IPS-20b (cell line): ENCODE data around the gene CAMK1D.
"Not testable (repeated sequence)": the region's sequence is repeated elsewhere in the genome, so short reads cannot be mapped to it uniquely, and the experiment has no call there.

Experiments used
- H3K27ac ChIP-seq: one replicate; pipeline ENCODE4 v1.5.1; 2013; ENCODE audit warnings: low read length
- H3K27me3 ChIP-seq: 2 replicates; pipeline ENCODE4 v1.6.1; 2013; ENCODE audit warnings: mild to moderate bottlenecking, low read length, inconsistent platforms; ENCODE audit not compliant: insufficient read depth
- H3K36me3 ChIP-seq: 2 replicates; pipeline ENCODE4 v1.6.1; 2013; ENCODE audit warnings: low read depth, mild to moderate bottlenecking, inconsistent platforms, low read length, moderate library complexity; ENCODE audit not compliant: insufficient read depth
- H3K4me1 ChIP-seq: 2 replicates; pipeline ENCODE4 v1.6.1; 2013; ENCODE audit warnings: mild to moderate bottlenecking, control low read depth, inconsistent platforms, low read length, moderate library complexity; ENCODE audit not compliant: insufficient read depth
- H3K4me3 ChIP-seq: 2 replicates; pipeline ENCODE4 v1.5.1; 2013; ENCODE audit warnings: mild to moderate bottlenecking, low read length, inconsistent platforms
- H3K9ac ChIP-seq: 2 replicates; pipeline ENCODE4 v1.6.1; 2013; ENCODE audit warnings: low read depth, mild to moderate bottlenecking, inconsistent platforms, low read length, moderate library complexity
- H3K9me3 ChIP-seq: 2 replicates; pipeline ENCODE4 v1.6.1; 2013; ENCODE audit warnings: mild to moderate bottlenecking, low read depth, low read length, inconsistent platforms; ENCODE audit not compliant: insufficient read depth

The CAMK1D gene

GRCh38 chr10:12357525-12358151 lies 8.3 kb downstream of the CAMK1D start:
- no peak overlapping the region for H3K9ac ChIP-seq
- H3K4me3 ChIP-seq = no peak overlapping the region
- no peaks in the 10 kb centered on the region for H3K9me3 ChIP-seq
- peaks cover 29% of the 10 kb centered on the region; the same call in 1 of the 2 replicates for H3K4me1 ChIP-seq
- H3K27me3 ChIP-seq = no peaks in the 10 kb centered on the region
- no peak overlapping the region for H3K27ac ChIP-seq
- H3K36me3 ChIP-seq = no peaks in the 10 kb centered on the region

- Histone ChIP-seq H3K36me3 (no peaks in the 10 kb centered on the region), H3K27me3 (no peaks in the 10 kb centered on the region), H3K4me3 (no peak overlapping the region), H3K9me3 (no peaks in the 10 kb centered on the region), H3K27ac (no peak overlapping the region), H3K9ac (peak overlapping the region; percentile 16; the same call in 1 of the 2 replicates), H3K4me1 (peaks cover 26% of the 10 kb centered on the region; the same call in 1 of the 2 replicates)
These were observed 9.7 kb downstream of the CAMK1D start for GRCh38 chr10:12358863-12359564.

- Histone ChIP-seq H3K27me3 (no peaks in the 10 kb centered on the region), H3K9ac (no peak overlapping the region), H3K9me3 (no peaks in the 10 kb centered on the region), H3K4me3 (peak overlapping the region; percentile 2; the same call in 1 of the 2 replicates), H3K27ac (no peak overlapping the region), H3K36me3 (no peaks in the 10 kb centered on the region), H3K4me1 (peaks cover 26% of the 10 kb centered on the region; the same call in 1 of the 2 replicates)
These were observed 11.1 kb downstream of the CAMK1D start for GRCh38 chr10:12360461-12360860.

- not testable (repeated sequence) for H3K36me3 ChIP-seq, H3K9me3 ChIP-seq, H3K27me3 ChIP-seq, H3K27ac ChIP-seq, H3K9ac ChIP-seq, H3K4me3 ChIP-seq
- H3K4me1 ChIP-seq = peaks cover 26% of the 10 kb centered on the region; the same call in 1 of the 2 replicates
These were observed 11.8 kb downstream of the CAMK1D start for GRCh38 chr10:12361115-12361514.

GRCh38 chr10:12364559-12364958 lies 15.2 kb downstream of the CAMK1D start:
- no peaks in the 10 kb centered on the region for H3K36me3 ChIP-seq
- peaks cover 15% of the 10 kb centered on the region; the same call in 1 of the 2 replicates for H3K4me1 ChIP-seq

GRCh38 chr10:12367272-12367671 lies 17.9 kb downstream of the CAMK1D start:
- Histone ChIP-seq H3K36me3 (no peaks in the 10 kb centered on the region), H3K27ac (no peak overlapping the region), H3K9me3 (no peaks in the 10 kb centered on the region), H3K4me1 (no peaks in the 10 kb centered on the region), H3K4me3 (no peak overlapping the region), H3K9ac (no peak overlapping the region), H3K27me3 (no peaks in the 10 kb centered on the region)

More at GRCh38 chr10:12364559-12364958, 15.2 kb downstream of the CAMK1D start:
- Histone ChIP-seq H3K27ac (no peak overlapping the region), H3K9ac (no peak overlapping the region), H3K4me3 (no peak overlapping the region), H3K27me3 (no peaks in the 10 kb centered on the region), H3K9me3 (no peaks in the 10 kb centered on the region)

- Histone ChIP-seq H3K9ac (no peak overlapping the region), H3K36me3 (no peaks in the 10 kb centered on the region), H3K27me3 (no peaks in the 10 kb centered on the region), H3K27ac (no peak overlapping the region), H3K4me3 (no peak overlapping the region), H3K9me3 (no peaks in the 10 kb centered on the region), H3K4me1 (no peaks in the 10 kb centered on the region)
These were observed 20.6 kb downstream of the CAMK1D start for GRCh38 chr10:12369982-12370381.

GRCh38 chr10:12372846-12373245 lies 23.5 kb downstream of the CAMK1D start:
- no peaks in the 10 kb centered on the region for H3K36me3 ChIP-seq
- H3K9ac ChIP-seq = no peak overlapping the region
- no peak overlapping the region for H3K27ac ChIP-seq
- no peak overlapping the region for H3K4me3 ChIP-seq
- no peaks in the 10 kb centered on the region for H3K27me3 ChIP-seq
- no peaks in the 10 kb centered on the region for H3K4me1 ChIP-seq
- H3K9me3 ChIP-seq = no peaks in the 10 kb centered on the region

GRCh38 chr10:12375076-12375504 lies 25.7 kb downstream of the CAMK1D start:
- Histone ChIP-seq H3K4me1 (no peaks in the 10 kb centered on the region), H3K4me3 (no peak overlapping the region), H3K27me3 (no peaks in the 10 kb centered on the region), H3K27ac (no peak overlapping the region), H3K9me3 (no peaks in the 10 kb centered on the region), H3K36me3 (no peaks in the 10 kb centered on the region), H3K9ac (no peak overlapping the region)

- no peaks in the 10 kb centered on the region for H3K27me3 ChIP-seq
- no peaks in the 10 kb centered on the region for H3K36me3 ChIP-seq
- no peaks in the 10 kb centered on the region for H3K9me3 ChIP-seq
- no peak overlapping the region for H3K9ac ChIP-seq
- H3K27ac ChIP-seq = no peak overlapping the region
- no peak overlapping the region for H3K4me3 ChIP-seq
- H3K4me1 ChIP-seq = no peaks in the 10 kb centered on the region
These were observed 26.9 kb downstream of the CAMK1D start for GRCh38 chr10:12376211-12376610.

- no peaks in the 10 kb centered on the region for H3K36me3 ChIP-seq
- H3K9ac ChIP-seq = no peak overlapping the region
- H3K27ac ChIP-seq = no peak overlapping the region
- no peaks in the 10 kb centered on the region for H3K9me3 ChIP-seq
- no peak overlapping the region for H3K4me3 ChIP-seq
- no peaks in the 10 kb centered on the region for H3K4me1 ChIP-seq
- no peaks in the 10 kb centered on the region for H3K27me3 ChIP-seq
These were observed 28.4 kb downstream of the CAMK1D start for GRCh38 chr10:12377658-12378290.

- H3K4me1 ChIP-seq = no peaks in the 10 kb centered on the region
These were observed 31.7 kb downstream of the CAMK1D start for GRCh38 chr10:12380999-12381398.

More at GRCh38 chr10:12380999-12381398, 31.7 kb downstream of the CAMK1D start:
- Histone ChIP-seq H3K27me3 (no peaks in the 10 kb centered on the region), H3K4me3 (no peak overlapping the region), H3K27ac (no peak overlapping the region), H3K9me3 (no peaks in the 10 kb centered on the region), H3K9ac (no peak overlapping the region), H3K36me3 (no peaks in the 10 kb centered on the region)
